Astrocyte of the cerebellum (primary cell): ENCODE results near the gene TNRC6B.

Experiments
- DNase-seq: peaks from one replicate; pipeline ENCODE4 v3.0.0-alpha.2; 2011; ENCODE audit warnings: low read depth
- H3K4me3 ChIP-seq: 2 replicates; pipeline ENCODE4 v1.5.1; 2011; ENCODE audit warnings: mild to moderate bottlenecking, low read depth, low read length, moderate library complexity
- in situ Hi-C: cut with HindIII; loops from 2 replicates; pipeline ENCODE4 v1.10.0; 2017; ENCODE audit warnings: low sequenced_read_pairs
- TF ChIP-seq, protein P1 (sequence below): IDR thresholded peaks from 2 replicates; pipeline ENCODE4 v1.5.1; 2012; ENCODE audit warnings: low read length, low read depth, moderate library complexity, mild to moderate bottlenecking; ENCODE audit errors: missing control alignments

Gene TNRC6B

GRCh38 chr22:40177738-40178416 lies at the start of gene TNRC6B:
TSS of gene TNRC6B (plus strand) at chr22:40177925. CDS start at chr22:40178136, 211 bp downstream.
- in situ Hi-C loops: loop anchor here (5.0 kb wide), 1 partner anchor 36 kb away; no protein-coding TSS in a partner anchor
- peak within 1 kb of the TSS; percentile 76 for H3K4me3 ChIP-seq
- TF ChIP-seq, protein P1, sequence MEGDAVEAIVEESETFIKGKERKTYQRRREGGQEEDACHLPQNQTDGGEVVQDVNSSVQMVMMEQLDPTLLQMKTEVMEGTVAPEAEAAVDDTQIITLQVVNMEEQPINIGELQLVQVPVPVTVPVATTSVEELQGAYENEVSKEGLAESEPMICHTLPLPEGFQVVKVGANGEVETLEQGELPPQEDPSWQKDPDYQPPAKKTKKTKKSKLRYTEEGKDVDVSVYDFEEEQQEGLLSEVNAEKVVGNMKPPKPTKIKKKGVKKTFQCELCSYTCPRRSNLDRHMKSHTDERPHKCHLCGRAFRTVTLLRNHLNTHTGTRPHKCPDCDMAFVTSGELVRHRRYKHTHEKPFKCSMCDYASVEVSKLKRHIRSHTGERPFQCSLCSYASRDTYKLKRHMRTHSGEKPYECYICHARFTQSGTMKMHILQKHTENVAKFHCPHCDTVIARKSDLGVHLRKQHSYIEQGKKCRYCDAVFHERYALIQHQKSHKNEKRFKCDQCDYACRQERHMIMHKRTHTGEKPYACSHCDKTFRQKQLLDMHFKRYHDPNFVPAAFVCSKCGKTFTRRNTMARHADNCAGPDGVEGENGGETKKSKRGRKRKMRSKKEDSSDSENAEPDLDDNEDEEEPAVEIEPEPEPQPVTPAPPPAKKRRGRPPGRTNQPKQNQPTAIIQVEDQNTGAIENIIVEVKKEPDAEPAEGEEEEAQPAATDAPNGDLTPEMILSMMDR: no peak
- DNase-seq: peak; percentile 94

DNA sequence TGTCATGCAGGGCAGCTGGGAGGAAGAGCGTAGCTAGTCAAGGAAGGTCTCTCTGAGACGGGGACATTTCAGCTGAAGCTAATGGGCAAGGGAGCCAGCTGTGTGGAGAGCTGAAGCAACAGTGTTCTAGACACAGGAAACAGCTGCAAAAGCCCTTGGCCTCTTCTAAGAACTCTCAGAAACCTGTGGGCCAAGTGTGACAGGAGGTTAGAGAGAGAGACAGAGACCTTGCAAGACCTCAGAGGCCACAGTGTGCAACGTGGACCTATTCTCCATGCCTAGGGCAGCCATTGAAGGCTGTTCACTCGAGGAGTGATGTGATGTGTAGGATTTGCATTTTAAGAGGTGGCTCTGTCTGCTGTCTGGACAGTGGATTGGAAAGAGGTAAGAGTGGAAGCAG lies 48.7 kb upstream of the TNRC6B start:
- no peak for DNase-seq
- in situ Hi-C loops: no loop called here
- TF ChIP-seq, protein P1: no peak
- H3K4me3 ChIP-seq: no peak overlapping the region

- H3K4me3 ChIP-seq: no peak overlapping the region
- DNase-seq: no peak
- in situ Hi-C loops: no loop called here
- TF ChIP-seq, protein P1: no peak
These were observed 40.6 kb upstream of the TNRC6B start for GRCh38 chr22:40137132-40137531.

DNA sequence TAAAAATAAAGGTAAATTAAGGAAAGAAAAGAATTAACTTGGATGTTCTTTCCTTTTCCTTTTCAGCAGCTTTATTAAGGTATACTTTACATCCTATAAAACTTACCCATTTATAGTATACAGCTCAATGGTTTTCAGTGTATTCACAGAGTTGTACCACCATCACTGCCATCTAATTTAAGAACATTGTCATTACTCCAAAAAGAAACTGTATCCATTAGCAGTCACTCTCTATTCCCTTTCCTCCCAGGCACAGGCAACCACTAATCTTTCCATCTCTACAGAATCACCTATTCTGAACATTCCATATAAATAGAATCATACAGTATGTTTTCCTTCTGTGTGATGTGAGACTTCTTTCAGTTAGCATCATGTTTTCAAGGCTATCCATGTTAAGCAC lies 38.9 kb upstream of the TNRC6B start:
- DNase-seq: no peak
- TF ChIP-seq, protein P1: no peak
- in situ Hi-C loops: no loop called here
- no peak overlapping the region for H3K4me3 ChIP-seq

DNA sequence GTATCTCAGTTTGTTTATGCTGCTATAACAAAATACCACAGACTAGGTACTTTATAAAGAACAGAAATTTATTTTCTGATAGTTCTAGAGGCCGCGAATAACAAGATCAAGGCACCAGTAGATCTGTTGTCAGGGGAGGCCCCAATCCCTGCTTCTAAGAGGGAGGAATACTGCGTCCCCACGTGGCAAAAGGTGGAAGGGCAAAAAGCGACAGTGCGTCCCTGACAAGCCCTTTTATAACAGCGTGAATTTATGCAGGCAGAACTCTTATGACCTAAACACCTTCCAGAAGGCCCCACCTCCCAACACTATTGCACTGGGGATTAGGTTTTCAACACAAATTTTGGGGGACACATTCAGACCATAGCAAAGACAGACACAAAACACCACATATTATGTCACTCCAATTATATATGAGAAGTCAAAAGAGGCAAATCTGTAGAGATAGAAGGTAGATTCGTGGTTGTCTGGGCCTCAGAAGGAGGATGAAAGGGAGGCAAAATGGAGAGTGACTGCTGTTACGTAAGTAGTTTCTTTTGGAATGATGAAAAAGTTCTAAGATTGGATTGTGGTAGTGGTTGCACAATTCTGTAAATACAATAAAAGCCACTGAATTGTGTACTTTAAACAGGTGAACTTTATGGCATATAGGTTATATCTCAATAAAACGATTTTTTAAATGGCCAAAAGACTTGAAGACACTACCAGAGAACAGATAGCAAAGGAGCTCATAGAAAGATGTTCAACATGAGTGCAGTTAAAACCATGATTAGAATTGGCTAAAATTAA lies 30.1 kb upstream of the TNRC6B start:
- in situ Hi-C loops: no loop called here
- TF ChIP-seq, protein P1: no peak
- DNase-seq: no peak
- no peak overlapping the region for H3K4me3 ChIP-seq

GRCh38 chr22:40153192-40153591 lies 24.5 kb upstream of the TNRC6B start:
- no peak overlapping the region for H3K4me3 ChIP-seq
- TF ChIP-seq, protein P1: no peak
- DNase-seq: no peak
- in situ Hi-C loops: no loop called here
